ENCODE measurements around the gene HMBS.

HMBS gene

DNA sequence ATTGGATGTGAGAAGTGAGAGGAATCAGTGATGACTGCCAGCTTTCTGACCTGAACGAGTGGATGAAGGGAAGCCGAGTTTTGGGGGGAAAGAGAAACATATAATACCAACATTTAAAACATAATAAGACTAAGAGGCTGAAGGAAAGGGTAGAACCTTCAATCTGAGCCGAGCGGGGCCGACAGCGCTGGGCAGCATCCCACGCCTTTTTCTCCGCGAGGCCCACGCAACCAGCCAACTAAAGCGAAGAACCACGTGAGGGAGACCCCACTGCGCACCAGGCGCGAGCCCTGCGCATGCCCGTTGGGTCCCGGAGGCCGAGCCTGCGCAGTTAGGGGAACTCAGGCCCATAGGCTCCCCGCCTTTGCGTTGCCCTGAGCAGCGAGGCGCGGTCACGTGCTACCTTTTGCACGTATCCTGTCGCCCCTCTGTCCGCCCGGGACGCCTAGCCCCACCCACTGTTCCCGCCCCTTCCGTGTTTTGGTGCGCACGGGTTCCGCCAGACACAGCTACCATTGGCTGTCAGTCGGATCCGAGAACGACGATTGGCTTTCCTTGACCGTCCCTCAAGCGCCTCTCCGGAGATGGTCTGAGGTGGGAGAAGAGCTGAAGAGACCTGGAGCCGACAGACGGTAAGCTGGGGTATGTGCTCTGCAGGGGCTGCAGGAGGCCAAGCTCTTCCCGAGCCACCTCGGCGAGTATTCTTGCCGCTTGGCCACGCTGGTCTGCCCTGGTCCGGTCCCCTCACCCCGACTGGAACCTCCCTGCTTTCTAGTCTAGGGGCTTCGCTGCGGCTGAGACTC lies 36.5 kb downstream of the HMBS start, which contains the start of gene HINFP (continued):
- TF ChIP-seq, protein P1, sequence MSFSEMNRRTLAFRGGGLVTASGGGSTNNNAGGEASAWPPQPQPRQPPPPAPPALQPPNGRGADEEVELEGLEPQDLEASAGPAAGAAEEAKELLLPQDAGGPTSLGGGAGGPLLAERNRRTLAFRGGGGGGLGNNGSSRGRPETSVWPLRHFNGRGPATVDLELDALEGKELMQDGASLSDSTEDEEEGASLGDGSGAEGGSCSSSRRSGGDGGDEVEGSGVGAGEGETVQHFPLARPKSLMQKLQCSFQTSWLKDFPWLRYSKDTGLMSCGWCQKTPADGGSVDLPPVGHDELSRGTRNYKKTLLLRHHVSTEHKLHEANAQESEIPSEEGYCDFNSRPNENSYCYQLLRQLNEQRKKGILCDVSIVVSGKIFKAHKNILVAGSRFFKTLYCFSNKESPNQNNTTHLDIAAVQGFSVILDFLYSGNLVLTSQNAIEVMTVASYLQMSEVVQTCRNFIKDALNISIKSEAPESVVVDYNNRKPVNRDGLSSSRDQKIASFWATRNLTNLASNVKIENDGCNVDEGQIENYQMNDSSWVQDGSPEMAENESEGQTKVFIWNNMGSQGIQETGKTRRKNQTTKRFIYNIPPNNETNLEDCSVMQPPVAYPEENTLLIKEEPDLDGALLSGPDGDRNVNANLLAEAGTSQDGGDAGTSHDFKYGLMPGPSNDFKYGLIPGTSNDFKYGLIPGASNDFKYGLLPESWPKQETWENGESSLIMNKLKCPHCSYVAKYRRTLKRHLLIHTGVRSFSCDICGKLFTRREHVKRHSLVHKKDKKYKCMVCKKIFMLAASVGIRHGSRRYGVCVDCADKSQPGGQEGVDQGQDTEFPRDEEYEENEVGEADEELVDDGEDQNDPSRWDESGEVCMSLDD (tag by site-specific recombination; IDR thresholded peaks at IDR 0.05) = peak; percentile 87; the same call in 1 of the 2 replicates
- no peak for TF ChIP-seq ZNF311 (tag by site-specific recombination; IDR thresholded peaks at IDR 0.05; ENCODE audit: borderline replicate concordance)
- TF ChIP-seq, protein P2, sequence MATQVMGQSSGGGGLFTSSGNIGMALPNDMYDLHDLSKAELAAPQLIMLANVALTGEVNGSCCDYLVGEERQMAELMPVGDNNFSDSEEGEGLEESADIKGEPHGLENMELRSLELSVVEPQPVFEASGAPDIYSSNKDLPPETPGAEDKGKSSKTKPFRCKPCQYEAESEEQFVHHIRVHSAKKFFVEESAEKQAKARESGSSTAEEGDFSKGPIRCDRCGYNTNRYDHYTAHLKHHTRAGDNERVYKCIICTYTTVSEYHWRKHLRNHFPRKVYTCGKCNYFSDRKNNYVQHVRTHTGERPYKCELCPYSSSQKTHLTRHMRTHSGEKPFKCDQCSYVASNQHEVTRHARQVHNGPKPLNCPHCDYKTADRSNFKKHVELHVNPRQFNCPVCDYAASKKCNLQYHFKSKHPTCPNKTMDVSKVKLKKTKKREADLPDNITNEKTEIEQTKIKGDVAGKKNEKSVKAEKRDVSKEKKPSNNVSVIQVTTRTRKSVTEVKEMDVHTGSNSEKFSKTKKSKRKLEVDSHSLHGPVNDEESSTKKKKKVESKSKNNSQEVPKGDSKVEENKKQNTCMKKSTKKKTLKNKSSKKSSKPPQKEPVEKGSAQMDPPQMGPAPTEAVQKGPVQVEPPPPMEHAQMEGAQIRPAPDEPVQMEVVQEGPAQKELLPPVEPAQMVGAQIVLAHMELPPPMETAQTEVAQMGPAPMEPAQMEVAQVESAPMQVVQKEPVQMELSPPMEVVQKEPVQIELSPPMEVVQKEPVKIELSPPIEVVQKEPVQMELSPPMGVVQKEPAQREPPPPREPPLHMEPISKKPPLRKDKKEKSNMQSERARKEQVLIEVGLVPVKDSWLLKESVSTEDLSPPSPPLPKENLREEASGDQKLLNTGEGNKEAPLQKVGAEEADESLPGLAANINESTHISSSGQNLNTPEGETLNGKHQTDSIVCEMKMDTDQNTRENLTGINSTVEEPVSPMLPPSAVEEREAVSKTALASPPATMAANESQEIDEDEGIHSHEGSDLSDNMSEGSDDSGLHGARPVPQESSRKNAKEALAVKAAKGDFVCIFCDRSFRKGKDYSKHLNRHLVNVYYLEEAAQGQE (tag by site-specific recombination; IDR thresholded peaks at IDR 0.05) = no peak
- TF ChIP-seq ZNF501 (tag by site-specific recombination; IDR thresholded peaks at IDR 0.05) = peak; percentile 67; the same call in 1 of the 2 replicates
- TF ChIP-seq, protein P3, sequence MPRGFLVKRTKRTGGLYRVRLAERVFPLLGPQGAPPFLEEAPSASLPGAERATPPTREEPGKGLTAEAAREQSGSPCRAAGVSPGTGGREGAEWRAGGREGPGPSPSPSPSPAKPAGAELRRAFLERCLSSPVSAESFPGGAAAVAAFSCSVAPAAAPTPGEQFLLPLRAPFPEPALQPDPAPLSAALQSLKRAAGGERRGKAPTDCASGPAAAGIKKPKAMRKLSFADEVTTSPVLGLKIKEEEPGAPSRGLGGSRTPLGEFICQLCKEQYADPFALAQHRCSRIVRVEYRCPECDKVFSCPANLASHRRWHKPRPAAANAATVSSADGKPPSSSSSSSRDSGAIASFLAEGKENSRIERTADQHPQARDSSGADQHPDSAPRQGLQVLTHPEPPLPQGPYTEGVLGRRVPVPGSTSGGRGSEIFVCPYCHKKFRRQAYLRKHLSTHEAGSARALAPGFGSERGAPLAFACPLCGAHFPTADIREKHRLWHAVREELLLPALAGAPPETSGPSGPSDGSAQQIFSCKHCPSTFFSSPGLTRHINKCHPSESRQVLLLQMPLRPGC (tag by site-specific recombination; IDR thresholded peaks at IDR 0.05) = 0 out of 2 replicates have a peak, but pooled peaks have one; percentile 6
- TF ChIP-seq ZNF324 (tag by site-specific recombination; IDR thresholded peaks at IDR 0.05) = 0 out of 2 replicates have a peak, but pooled peaks have one; percentile 41
- peak; percentile 52; the same call in 1 of the 2 replicates for TF ChIP-seq ZNF561 (tag by site-specific recombination; IDR thresholded peaks at IDR 0.05; ENCODE audit: borderline replicate concordance)
- TF ChIP-seq ZNF341 (tag by site-specific recombination; IDR thresholded peaks at IDR 0.05; ENCODE audit: low read depth) = peak; percentile 74
- no peak for TF ChIP-seq HOXA7 (CRISPR knock-in tag; IDR thresholded peaks at IDR 0.05; ENCODE audit: borderline replicate concordance)
- TF ChIP-seq, protein P4, sequence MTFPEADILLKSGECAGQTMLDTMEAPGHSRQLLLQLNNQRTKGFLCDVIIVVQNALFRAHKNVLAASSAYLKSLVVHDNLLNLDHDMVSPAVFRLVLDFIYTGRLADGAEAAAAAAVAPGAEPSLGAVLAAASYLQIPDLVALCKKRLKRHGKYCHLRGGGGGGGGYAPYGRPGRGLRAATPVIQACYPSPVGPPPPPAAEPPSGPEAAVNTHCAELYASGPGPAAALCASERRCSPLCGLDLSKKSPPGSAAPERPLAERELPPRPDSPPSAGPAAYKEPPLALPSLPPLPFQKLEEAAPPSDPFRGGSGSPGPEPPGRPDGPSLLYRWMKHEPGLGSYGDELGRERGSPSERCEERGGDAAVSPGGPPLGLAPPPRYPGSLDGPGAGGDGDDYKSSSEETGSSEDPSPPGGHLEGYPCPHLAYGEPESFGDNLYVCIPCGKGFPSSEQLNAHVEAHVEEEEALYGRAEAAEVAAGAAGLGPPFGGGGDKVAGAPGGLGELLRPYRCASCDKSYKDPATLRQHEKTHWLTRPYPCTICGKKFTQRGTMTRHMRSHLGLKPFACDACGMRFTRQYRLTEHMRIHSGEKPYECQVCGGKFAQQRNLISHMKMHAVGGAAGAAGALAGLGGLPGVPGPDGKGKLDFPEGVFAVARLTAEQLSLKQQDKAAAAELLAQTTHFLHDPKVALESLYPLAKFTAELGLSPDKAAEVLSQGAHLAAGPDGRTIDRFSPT (tag by site-specific recombination; IDR thresholded peaks at IDR 0.05) = peak; percentile 53; the same call in 1 of the 2 replicates
- 0 out of 2 replicates have a peak, but pooled peaks have one; percentile 41 for TF ChIP-seq GLIS1 (tag by site-specific recombination; IDR thresholded peaks at IDR 0.05)
- no peak for TF ChIP-seq ZNF626 (tag by site-specific recombination; IDR thresholded peaks at IDR 0.05)
- TF ChIP-seq ZBTB21 (tag by site-specific recombination; IDR thresholded peaks at IDR 0.05) = 0 out of 2 replicates have a peak, but pooled peaks have one; percentile 19
- TF ChIP-seq, protein P5, sequence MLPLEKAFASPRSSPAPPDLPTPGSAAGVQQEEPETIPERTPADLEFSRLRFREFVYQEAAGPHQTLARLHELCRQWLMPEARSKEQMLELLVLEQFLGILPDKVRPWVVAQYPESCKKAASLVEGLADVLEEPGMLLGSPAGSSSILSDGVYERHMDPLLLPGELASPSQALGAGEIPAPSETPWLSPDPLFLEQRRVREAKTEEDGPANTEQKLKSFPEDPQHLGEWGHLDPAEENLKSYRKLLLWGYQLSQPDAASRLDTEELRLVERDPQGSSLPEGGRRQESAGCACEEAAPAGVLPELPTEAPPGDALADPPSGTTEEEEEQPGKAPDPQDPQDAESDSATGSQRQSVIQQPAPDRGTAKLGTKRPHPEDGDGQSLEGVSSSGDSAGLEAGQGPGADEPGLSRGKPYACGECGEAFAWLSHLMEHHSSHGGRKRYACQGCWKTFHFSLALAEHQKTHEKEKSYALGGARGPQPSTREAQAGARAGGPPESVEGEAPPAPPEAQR (tag by site-specific recombination; IDR thresholded peaks at IDR 0.05) = no peak
- TF ChIP-seq, protein P6, sequence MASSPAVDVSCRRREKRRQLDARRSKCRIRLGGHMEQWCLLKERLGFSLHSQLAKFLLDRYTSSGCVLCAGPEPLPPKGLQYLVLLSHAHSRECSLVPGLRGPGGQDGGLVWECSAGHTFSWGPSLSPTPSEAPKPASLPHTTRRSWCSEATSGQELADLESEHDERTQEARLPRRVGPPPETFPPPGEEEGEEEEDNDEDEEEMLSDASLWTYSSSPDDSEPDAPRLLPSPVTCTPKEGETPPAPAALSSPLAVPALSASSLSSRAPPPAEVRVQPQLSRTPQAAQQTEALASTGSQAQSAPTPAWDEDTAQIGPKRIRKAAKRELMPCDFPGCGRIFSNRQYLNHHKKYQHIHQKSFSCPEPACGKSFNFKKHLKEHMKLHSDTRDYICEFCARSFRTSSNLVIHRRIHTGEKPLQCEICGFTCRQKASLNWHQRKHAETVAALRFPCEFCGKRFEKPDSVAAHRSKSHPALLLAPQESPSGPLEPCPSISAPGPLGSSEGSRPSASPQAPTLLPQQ (tag by site-specific recombination; IDR thresholded peaks at IDR 0.05) = peak; percentile 89
- TF ChIP-seq, protein P7, sequence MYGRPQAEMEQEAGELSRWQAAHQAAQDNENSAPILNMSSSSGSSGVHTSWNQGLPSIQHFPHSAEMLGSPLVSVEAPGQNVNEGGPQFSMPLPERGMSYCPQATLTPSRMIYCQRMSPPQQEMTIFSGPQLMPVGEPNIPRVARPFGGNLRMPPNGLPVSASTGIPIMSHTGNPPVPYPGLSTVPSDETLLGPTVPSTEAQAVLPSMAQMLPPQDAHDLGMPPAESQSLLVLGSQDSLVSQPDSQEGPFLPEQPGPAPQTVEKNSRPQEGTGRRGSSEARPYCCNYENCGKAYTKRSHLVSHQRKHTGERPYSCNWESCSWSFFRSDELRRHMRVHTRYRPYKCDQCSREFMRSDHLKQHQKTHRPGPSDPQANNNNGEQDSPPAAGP (tag by site-specific recombination; IDR thresholded peaks at IDR 0.05) = peak; percentile 45; the same call in 1 of the 2 replicates
- TF ChIP-seq, protein P8, sequence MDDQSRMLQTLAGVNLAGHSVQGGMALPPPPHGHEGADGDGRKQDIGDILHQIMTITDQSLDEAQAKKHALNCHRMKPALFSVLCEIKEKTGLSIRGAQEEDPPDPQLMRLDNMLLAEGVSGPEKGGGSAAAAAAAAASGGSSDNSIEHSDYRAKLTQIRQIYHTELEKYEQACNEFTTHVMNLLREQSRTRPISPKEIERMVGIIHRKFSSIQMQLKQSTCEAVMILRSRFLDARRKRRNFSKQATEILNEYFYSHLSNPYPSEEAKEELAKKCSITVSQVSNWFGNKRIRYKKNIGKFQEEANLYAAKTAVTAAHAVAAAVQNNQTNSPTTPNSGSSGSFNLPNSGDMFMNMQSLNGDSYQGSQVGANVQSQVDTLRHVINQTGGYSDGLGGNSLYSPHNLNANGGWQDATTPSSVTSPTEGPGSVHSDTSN (CRISPR knock-in tag; IDR thresholded peaks at IDR 0.05) = peak; percentile 75; the same call in 1 of the 2 replicates
- TF ChIP-seq ZXDB (tag by site-specific recombination; IDR thresholded peaks at IDR 0.05) = peak; percentile 95
- 0 out of 2 replicates have a peak, but pooled peaks have one; percentile 59 for TF ChIP-seq ZBTB7A (tag by site-specific recombination; IDR thresholded peaks at IDR 0.05; ENCODE audit: low read depth)

Data from HEK293 (cell line).